ENCODE data around the gene OR11H6. TPM values are rescaled to one million over a fixed set of nuclear protein-coding genes. Genes with fewer than 3 reads are reported as not detected.
"Not testable (repeated sequence)": the region's sequence is repeated elsewhere in the genome, so short reads cannot be mapped to it uniquely, and the experiment has no call there.

Gene OR11H6
- total RNA-seq, 1 donor from 2014 or later, result not detected

DNA sequence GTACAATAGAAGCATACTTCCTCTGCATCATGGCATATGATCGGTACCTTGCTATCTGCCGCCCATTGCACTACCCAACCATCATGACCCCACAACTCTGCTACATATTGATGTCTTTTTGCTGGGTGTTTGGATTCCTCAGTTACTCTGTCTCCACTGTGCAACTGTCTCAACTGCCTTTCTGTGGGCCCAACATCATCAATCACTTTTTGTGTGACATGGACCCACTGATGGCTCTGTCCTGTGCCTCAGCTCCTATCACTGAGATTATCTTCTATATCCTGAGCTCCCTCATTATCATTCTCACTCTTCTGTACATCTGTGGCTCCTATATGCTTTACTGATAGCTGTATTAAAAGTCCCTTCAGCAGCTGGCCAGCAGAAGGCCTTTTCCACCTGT lies 13.9 kb upstream of the OR11H6 start:
- ChIA-PET CTCF (interaction anchor here (0.6 kb wide), 1 partner anchor 11 kb away, joined by 6 read pairs; no protein-coding TSS in a partner anchor), POLR2A (no interaction called here)
- intact Hi-C loops (cut with micrococcal nuclease), result no loop called here
- Mint-ChIP-seq H3K4me1 (no peaks in the 10 kb centered on the region), H3K9me3 (peaks cover 3% of the 10 kb centered on the region), H3K36me3 (ENCODE audit: low read depth) (no peaks in the 10 kb centered on the region), H3K4me3 (no peak overlapping the region), H3K27me3 (peaks cover 4% of the 10 kb centered on the region), H3K27ac (no peak overlapping the region)
- DNase-seq (no peak), ATAC-seq (ENCODE audit: low read depth) (no peak)
- TF ChIP-seq, protein P1, sequence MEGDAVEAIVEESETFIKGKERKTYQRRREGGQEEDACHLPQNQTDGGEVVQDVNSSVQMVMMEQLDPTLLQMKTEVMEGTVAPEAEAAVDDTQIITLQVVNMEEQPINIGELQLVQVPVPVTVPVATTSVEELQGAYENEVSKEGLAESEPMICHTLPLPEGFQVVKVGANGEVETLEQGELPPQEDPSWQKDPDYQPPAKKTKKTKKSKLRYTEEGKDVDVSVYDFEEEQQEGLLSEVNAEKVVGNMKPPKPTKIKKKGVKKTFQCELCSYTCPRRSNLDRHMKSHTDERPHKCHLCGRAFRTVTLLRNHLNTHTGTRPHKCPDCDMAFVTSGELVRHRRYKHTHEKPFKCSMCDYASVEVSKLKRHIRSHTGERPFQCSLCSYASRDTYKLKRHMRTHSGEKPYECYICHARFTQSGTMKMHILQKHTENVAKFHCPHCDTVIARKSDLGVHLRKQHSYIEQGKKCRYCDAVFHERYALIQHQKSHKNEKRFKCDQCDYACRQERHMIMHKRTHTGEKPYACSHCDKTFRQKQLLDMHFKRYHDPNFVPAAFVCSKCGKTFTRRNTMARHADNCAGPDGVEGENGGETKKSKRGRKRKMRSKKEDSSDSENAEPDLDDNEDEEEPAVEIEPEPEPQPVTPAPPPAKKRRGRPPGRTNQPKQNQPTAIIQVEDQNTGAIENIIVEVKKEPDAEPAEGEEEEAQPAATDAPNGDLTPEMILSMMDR (IDR thresholded peaks at IDR 0.05), result no peak

DNA sequence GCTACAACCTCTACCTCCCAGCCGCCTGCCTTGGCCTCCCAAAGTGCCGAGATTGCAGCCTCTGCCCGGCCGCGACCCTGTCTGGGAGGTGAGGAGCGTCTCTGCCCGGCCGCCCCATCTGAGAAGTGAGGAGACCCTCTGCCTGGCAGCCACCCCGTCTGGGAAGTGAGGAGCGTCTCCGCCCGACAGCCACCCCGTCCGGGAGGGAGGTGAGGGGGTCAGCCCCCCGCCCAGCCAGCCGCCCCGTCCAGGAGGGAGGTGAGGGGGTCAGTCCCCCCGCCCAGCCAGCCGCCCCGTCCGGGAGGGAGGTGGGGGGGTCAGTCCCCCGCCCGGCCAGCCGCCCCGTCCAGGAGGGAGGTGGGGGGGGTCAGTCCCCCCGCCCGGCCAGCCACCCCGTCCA lies 11.1 kb upstream of the OR11H6 start:
- H3K27ac Mint-ChIP-seq; H3K4me1 Mint-ChIP-seq; POLR2A ChIA-PET; H3K4me3 Mint-ChIP-seq; H3K9me3 Mint-ChIP-seq; DNase-seq; ATAC-seq (ENCODE audit: low read depth); CTCF ChIA-PET; H3K36me3 Mint-ChIP-seq (ENCODE audit: low read depth); intact Hi-C loops (cut with micrococcal nuclease); H3K27me3 Mint-ChIP-seq: not testable (repeated sequence)

DNA sequence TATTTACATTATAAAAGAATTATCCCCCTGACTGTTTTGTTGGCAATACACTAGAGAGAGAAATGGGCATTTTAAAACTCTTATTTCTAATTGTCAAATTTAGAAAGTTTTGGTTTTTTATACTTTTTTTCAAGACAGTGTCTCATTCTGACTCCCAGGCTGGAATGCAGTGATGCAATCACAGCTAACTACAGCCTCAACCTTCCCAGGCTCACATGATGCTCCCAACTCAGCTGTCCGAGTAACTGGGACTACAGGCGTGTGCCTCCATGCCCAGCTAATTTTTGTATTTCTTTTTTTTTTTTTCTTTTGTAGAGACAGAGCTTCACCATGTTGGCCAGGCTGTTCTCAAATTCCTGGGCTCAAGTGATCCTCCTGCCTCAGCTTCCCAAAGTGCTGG lies 8.3 kb upstream of the OR11H6 start:
- TF ChIP-seq, protein P1 (IDR thresholded peaks at IDR 0.05), result no peak
- no peaks in the 10 kb centered on the region for H3K4me1 Mint-ChIP-seq
- intact Hi-C loops (cut with micrococcal nuclease), result no loop called here
- H3K36me3 Mint-ChIP-seq (ENCODE audit: low read depth), result no peaks in the 10 kb centered on the region
- peaks cover 3% of the 10 kb centered on the region for H3K9me3 Mint-ChIP-seq
- POLR2A ChIA-PET, result no interaction called here
- H3K27me3 Mint-ChIP-seq, result peaks cover 7% of the 10 kb centered on the region
- DNase-seq, result no peak
- no peak overlapping the region for H3K27ac Mint-ChIP-seq
- CTCF ChIA-PET, result no interaction called here
- H3K4me3 Mint-ChIP-seq, result no peak overlapping the region
- ATAC-seq (ENCODE audit: low read depth), result no peak

DNA sequence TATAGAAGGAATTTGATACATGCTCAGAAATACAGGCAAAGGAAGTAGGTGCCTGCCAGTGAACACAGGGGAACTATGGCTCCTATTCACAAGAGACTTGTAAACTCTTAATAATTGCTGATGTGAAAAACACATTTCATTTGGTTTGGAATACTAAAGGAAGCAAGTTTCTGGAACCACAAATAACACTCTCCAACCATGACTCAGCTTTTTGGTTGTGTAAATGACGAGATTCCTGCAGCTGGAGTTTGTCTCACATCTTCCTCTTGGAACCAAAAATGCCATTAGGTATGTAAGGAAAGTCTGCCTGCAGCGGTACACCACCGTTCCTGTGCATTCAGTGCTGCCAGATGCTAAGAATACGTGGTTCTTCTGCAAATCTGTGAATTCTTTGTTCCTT lies 4.5 kb upstream of the OR11H6 start:
- no peaks in the 10 kb centered on the region for H3K4me1 Mint-ChIP-seq
- TF ChIP-seq, protein P1 (IDR thresholded peaks at IDR 0.05), result no peak
- DNase-seq, result no peak
- peaks cover 9% of the 10 kb centered on the region for H3K27me3 Mint-ChIP-seq
- no peaks in the 10 kb centered on the region for H3K36me3 Mint-ChIP-seq (ENCODE audit: low read depth)
- intact Hi-C loops (cut with micrococcal nuclease), result no loop called here
- H3K9me3 Mint-ChIP-seq, result peaks cover 3% of the 10 kb centered on the region
- ChIA-PET CTCF (no interaction called here), POLR2A (no interaction called here)
- H3K4me3 Mint-ChIP-seq, result no peak overlapping the region
- ATAC-seq (ENCODE audit: low read depth), result no peak
- H3K27ac Mint-ChIP-seq, result no peak overlapping the region

DNA sequence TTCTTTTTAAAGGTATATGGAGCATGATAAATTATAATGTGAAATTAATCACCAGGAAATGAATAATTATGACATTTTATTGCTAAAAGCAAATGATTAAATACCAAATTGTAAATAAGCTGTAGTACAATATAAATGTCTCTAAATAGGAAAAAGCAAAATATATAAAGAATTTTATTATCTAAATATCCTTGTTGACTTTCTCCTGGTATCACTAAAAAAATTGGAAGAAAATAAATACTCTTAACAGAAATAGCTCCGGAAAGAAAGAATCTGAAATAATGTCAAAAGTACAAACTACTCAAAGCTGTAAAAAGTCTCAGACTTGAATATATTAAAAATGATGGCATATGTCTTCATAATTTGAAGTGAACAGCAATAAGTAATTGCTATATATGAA lies 5.2 kb downstream of the OR11H6 start, which contains the start of gene OR11H7:
Gene OR11H7, plus strand, starts transcription at position 301 of the 400 bp plus-strand sequence.
- Mint-ChIP-seq H3K27ac (no peak within 1 kb of the TSS), H3K36me3 (ENCODE audit: low read depth) (no peaks in the 10 kb centered on the region), H3K9me3 (peaks cover 7% of the 10 kb centered on the region), H3K4me3 (no peak within 1 kb of the TSS), H3K27me3 (peaks cover 7% of the 10 kb centered on the region), H3K4me1 (no peaks in the 10 kb centered on the region)
- DNase-seq (no peak), ATAC-seq (ENCODE audit: low read depth) (no peak)
- TF ChIP-seq, protein P1 (IDR thresholded peaks at IDR 0.05), result no peak
- ChIA-PET POLR2A (no interaction called here), CTCF (no interaction called here)
- intact Hi-C loops (cut with micrococcal nuclease), result no loop called here

DNA sequence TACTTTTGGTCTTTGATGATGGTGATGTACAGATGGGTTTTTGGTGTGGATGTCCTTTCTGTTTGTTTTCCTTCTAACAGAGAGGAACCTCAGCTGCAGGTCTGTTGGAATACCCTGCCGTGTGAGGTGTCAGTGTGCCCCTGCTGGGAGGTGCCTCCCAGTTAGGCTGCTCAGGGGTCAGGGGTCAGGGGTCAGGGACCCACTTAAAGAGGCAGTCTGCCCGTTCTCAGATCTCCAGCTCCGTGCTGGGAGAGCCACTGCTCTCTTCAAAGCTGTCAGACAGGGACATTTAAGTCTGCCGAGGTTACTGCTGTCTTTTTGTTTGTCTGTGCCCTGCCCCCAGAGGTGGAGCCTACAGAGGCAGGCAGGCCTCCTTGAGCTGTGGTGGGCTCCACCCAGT lies 11.9 kb downstream of the OR11H6 start:
- H3K27me3 Mint-ChIP-seq; H3K36me3 Mint-ChIP-seq (ENCODE audit: low read depth); H3K4me1 Mint-ChIP-seq; ATAC-seq (ENCODE audit: low read depth); H3K9me3 Mint-ChIP-seq; POLR2A ChIA-PET; H3K4me3 Mint-ChIP-seq; DNase-seq; CTCF ChIA-PET; H3K27ac Mint-ChIP-seq; intact Hi-C loops (cut with micrococcal nuclease): not testable (repeated sequence)

Measured in activated B cell treated with CpG ODN at 0.5 μM for 24 hours (primary cell).